A204.1 (cell line): ENCODE results near the gene PADI1.
"Not testable (repeated sequence)": the region's sequence is repeated elsewhere in the genome, so short reads cannot be mapped to it uniquely, and the experiment has no call there.

ENCODE experiments used
- FAIRE-seq: peaks from 2 replicates; lab custom pipeline; 2012; peaks lifted over from hg19 to GRCh38; lab: Jason Lieb, UNC

Gene PADI1

DNA sequence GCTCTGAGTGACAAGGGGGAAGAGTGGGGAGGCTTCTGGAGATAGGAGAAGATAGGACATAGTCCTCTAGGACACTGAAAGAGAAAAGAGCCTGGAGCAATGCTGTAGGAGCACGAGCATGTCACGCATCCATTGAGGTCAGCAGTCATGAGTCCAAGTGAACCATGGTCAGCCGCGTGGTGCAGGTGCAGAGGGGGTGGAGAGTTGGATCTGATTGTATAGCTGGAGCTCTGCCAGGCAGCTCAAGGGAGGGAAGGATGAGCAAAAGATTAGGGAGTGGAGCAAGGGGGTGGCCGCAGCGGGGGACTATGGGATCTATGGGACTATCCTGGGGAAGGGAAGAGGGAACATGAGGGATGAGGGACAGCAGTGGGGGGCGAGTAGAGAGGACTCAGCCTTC, 14.0 kb downstream of the PADI1 start:
- FAIRE-seq: no peak

DNA sequence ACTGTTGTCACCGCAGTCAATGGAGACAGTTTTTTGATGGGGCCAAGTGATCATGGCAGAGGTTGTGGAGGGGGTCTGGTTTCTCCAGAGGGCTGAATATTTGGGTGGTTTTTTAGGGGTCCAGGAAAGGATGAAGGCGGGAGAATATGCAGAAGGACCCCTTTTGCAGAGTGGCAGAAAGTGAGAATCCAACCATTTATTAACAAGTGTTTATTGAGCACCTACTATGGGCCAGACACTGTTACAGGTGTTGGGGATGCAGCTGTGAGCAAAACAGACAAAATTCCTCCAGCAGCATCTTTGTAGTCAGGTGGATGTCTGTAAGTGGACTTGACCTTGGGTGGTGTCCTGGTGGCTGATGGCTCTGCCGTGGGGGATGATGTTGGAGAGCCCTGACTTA, 15.4 kb downstream of the PADI1 start:
- no peak for FAIRE-seq

DNA sequence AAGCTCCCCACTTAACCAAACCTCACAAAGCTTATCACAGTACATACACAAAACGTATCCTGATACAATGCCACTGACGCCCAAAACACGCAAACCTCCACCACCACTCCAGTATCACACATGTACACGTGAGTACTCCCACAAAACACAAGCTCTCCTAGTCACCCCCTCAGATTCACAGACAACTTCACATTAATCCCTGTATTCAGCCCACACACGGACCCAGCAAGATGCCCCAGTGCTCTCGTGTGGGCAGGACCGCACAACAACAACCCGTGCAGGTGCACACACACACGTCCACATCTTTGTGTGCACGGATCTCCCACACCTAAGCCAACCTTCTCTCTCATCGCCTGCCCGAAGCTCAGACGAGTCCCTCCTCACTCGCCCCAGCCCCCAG, 17.6 kb downstream of the PADI1 start:
- no peak for FAIRE-seq

DNA sequence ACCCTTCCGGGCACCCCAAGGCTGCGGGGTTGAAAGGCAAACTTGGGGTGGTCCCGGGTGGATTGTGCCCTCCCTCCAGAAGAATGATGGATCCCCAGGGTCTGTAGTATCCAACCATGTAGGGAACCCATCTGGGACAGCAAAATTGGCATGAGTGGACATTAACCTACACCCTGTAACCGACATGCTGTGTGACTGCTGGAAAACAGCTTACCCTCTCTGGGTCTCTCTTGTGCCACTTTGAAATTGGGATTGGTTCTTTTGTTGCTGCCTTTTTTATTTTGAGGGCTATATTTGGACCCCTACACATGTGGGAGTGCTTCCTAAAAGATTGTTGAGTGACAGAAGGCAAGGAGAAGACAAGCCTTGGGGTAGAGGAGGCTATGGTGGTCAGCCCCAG, 19.5 kb downstream of the PADI1 start:
- FAIRE-seq: no peak

DNA sequence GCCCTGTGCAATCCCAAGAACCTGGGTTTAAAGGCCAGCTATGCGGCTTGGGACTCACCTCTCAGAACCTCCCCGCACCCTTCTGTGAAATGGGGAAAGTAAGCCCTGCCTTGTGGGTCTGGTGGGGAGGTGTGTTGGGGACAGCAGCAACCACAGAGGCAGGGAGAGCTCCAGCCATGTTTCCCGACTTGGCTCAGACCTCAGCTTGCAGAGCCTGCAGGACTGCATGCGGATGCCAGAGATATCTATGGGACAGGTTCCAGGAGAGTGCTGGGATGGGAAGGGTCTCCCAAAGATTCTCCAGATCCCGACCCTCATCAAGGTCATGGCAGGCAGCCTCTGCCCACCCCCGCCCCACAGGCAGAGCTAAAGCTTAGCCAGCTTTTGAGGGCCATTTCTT, 20.2 kb downstream of the PADI1 start:
- no peak for FAIRE-seq

DNA sequence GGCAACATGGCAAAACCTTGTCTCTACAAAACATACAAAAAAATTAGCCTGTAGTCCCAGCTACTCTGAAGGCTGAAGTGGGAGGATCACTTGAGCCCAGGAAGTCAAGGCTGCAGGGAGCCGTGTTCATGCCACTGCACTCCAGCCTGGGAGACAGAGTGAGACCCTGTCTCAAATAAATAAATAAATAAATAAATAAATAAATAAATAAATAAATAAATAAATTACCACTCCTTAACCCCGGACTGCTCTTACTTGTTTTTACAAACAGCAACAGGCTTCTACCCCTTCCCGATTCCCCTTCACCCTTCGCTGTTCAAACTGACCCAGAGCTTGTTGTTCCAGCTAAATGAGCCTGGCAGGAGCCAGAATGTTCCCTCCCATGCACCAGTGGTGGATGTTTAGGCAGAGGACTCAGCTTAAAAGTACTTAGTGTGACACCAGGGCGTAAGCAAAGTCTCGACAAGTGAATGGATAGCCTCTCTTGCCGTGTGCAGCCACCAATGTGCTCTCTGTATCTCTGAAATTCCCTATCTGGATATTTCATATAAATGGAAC, 22.5 kb downstream of the PADI1 start:
- FAIRE-seq: no peak

DNA sequence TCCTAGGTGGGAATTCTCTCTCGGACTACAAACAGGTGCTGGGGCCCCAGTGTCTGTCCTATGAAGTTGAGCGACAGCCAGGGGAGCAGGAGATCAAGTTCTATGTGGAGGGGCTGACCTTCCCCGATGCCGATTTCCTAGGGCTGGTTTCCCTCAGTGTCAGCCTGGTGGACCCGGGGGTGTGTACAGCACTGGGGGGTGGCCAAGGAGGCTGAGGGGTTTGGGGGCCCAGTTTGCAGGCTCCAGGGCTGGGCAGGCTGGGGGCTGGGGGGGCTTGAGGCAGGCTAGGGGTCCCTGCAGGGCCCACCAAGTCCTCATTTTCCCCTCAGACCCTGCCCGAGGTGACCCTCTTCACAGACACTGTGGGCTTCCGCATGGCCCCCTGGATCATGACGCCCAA, 23.7 kb downstream of the PADI1 start:
- FAIRE-seq: no peak

DNA sequence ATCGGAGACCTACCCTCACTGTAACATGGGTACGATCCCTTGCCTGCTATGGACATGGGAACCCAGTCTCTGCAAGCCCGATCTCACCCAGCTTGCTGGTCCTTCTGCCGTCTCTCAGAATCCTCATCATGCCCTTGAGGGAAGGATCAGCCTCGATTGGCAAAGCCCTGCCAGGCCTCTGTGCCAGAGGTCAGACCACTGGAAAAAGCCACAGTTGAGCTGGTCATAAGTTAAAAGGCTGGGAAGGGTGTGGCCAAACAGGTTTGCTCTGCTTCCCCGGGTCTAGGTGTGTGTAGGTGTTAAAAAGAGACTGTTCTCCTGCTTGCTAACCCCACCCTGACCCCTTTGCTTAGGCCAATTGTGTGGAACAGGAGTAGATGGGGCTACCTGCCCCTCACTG, 24.5 kb downstream of the PADI1 start:
- FAIRE-seq: no peak

DNA sequence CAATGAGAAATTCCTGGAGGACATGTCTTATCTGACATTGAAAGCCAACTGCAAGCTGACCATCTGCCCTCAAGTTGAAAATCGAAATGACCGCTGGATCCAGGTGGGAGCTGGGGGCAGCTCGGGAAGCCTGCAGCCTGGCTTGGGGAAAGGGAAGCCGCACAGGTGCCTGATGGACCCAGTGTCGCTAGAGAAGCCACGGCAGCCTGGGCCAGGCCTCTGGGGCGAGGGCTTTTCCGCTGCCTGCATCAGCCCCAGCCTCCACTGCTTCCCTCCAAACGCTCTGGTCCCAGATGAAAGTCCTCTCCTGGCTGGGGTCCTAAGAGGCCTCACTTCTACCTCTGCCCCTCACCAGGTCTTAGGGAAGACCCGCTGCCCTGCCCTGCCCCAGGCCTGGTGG, 25.2 kb downstream of the PADI1 start:
- FAIRE-seq: no peak

DNA sequence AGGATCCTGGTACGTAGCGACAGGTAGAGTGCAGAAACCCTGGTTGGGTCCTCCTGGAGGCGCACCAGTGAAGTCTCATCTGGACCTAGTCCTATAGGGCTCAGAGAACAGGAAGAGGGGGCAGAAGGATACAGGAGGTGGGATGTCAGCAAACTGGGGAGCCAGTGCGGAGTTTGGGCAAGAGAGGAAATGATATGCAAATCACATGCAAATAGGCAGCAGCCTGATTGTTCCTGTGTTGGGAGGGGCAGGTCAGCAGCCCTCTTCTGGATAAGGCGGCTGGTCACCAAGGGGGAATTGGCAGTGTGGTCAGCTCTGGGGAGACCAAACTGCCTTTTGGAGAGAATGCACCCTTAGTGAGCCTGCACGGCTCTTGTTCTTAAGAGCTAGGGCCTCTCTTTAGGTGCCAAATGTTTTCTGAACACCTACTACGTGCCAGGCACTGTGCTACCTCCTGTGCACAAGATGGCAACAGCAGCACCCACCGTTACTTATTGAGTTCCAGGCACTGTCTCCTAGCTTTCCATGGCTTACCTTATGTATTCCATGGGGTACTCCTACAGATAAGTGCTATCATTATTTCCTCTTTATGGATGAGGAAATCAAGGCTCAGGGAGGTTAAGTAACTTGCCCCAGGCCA, 25.9 kb downstream of the PADI1 start:
- FAIRE-seq: no peak

DNA sequence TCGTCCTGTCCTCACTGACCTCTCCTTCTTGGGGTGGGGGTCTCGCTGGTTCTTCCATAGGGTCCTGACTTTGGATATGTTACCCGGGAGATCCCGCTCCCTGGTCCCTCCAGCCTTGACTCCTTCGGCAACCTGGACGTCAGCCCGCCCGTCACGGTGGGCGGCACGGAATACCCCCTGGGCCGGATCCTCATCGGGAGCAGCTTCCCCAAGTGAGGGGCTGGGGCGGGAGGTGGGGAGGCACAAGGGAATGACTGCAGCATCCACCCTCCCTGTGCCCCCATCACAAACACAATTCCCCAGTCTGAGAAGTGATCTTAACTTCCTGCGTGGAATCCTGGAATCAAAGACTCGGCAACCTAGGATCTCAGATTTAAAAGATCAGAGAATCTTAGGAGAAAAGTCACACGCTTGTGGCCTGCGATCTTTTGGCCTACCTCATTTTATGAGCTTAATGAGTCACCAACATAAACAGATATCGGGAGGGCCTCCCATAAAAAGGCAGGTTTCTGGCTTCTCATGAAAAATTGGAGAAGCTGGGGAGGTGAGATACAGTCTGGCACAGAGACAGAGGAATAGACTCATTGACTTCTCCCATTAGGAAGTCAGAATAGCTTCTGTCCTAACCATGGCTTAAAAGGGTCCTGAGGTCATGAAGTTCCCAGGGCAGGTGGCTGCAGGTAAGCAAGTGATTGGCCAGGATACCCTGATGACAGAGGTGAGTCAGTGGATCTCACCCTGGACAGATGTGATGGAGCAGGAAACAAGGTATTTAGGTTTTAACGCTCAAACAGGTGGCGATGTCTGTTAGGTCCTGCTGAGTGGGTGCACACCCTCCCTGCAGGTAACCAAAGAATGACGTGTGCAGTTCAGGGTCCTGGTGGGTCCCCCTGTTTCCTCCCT, 28.1 kb downstream of the PADI1 start:
- FAIRE-seq: no peak

DNA sequence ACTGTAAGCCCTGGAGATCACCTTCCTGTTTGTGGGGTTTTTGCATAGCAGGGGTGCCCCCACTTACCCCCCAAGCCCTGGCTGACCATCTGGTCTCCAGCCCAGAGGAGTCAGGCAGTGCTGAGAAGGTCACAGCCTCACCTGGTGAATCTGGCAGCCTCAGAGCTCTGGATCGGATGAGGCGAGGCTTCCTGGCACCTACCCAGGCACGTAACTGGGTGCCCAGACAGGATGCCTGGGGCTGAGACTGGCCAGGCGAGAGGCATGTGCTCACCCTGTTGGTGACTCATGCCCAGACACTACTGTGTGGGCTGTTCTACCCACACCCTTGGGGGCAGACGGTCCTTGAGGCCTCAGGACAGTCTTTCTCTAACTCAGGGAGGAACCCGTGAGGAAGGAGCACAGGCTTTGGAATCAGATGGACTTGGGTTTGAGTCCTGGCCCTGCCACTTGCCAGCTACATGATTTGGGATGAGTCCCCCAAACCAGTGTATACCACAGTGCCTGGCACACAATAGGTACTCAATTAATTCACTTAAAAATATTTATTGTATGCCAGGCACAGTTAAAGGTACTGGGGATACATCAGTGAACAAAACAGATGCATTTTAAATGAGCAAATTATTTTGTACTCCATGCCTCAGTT, 28.9 kb downstream of the PADI1 start:
- FAIRE-seq: no peak

DNA sequence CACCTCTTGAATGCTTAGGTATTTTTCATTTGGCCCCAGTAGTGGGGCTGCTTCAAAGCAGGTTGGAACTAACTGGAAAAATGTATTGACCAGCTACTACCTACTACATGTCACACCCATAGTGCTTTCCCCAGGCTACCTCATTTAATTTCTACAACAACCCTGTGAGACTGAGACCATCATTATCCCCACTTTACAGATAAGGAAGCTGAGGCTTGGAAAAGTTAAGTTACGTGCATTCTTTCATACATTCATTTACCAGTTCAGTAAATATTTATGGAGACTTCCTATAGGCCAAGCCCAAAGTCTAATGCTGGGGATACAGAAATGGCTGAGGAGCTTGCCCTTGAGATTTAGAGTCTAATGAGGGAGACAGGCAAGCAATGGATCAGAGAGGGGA, 29.5 kb downstream of the PADI1 start:
- no peak for FAIRE-seq

DNA sequence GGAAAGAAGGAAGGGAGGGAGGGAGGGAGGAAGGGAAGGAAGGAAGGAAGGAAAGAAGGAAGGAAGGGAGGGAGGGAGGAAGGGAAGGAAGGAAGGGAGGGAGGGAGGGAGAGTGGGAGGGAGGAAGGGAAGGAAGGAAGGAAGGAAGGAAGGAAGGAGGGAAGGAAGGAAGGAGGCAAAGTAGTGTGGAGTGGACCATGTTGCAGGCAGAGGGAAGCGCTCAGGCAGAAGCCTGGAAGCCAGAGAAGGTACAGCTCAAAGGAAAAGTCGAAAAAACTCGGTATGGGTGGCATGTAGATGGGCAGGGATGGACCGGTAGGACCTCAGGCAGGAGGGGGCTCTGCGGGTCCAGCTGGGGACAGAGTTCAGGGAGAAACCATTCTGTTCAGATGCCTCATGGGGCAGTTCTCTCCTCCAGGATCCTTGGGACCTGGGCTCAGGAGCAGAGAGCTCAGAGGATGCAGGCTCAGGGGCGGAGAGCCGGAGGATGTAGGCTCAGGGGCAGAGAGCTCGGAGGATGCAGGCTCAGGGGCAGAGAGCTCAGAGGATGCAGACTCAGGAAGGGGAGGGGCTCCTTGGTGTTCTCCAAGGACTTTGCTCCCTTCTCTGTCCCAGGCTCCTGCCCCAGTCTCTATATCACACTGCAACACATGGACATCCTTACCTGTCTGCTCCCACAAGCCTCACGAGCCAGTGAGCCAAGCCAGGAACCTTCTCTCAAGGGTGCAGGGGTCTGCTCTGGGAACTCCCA, 30.4 kb downstream of the PADI1 start:
- FAIRE-seq: no peak

DNA sequence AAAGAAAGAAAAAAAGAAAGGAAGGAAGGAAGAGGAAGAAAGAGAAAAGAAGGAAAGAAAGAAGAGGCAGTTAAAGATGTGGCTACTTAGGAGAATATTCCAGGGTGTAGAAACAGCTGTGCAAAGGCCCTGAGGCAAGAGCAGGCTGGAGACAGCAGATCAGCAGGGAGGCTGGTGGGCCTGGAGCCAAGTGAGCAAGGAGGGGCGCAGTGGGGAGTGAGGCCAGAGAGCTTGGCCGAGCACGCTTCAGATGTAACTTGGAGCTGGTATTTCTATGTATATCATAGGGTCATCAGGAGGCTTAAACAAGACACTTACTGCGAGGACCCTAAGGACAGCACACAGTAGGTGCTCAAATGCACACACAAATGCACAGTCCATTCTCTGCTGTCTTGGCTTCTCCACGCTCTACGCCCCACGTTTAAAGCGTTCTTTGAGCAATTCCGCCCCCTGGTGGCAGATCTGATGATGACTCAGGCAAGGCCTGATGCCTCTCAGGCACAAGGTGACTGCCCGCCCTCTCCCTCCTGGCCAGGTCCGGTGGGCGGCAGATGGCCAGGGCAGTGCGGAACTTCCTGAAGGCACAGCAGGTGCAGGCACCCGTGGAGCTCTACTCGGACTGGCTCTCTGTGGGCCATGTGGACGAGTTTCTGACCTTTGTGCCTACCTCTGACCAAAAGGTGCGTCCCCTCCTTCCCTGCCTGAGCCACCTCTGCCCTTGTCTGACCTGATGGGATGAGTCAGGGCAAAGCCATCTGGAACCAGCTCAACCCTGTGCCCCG, 32.0 kb downstream of the PADI1 start:
- FAIRE-seq: no peak

DNA sequence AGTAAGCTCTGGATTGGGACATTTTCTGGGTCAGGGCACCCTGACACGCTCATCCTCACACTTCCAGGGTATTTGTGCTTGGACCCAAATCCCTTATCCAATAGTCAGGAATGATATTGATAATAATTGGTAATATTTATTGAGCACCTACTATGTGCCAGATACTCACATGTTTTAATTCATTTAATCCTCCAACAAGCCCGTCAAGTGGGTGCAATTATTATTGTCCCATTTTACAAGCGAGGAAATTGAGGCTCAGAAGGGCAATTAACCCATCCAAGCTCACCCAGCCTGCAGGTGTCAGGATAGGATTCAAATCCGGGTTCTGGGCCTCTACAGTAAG, 32.6 kb downstream of the PADI1 start:
- no peak for FAIRE-seq

DNA sequence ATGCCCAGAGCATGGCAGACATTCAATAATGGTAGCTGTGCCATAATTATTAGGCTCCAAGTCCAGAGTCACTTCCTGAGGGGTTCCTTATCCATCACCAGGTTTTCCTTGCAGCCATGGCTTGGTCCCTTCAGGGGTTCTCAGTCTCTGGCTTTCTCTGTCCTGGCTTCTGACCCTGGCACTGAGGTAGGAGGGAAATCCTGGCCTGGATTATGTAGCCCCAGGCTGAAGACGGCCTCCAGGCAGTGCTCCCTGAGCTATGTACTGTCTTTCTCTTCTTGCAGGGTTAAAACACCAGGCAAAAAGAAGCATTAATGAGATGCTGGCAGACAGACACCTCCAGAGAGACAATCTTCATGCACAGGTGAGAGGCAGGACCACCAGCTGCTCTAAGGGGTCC, 34.5 kb downstream of the PADI1 start:
- FAIRE-seq: no peak

DNA sequence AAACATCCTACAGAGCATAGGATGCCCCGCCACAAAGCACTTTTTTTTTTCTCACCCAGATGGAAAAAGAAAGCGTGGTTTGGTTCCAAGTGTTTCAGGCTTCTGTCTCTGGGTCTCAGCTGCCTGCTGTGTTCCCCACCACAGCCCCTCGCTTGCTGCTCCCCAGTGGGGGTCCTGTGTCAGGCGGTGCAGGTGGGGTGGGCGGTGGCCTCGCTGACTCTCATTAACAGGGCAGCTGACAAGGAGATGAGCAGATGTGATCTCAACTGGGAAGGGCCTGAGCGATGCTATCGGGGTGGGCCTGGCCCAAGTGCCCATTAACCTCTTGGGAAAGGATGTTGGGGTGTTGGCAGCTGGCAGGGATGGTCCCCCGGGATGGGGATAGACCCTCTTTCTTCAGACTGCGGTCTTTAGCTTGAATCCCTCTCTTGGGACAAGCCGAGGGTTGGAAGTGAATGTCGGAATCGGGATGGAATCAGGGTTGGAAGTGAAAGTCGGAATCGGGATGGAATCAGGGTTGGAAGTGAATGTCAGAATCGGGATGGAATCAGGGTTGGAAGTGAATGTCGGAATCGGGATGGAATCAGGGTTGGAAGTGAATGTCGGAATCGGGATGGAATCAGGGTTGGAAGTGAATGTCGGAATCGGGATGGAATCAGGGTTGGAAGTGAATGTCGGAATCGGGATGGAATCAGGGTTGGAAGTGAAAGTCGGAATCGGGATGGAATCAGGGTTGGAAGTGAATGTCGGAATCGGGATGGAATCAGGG, 36.3 kb downstream of the PADI1 start:
- FAIRE-seq: not testable (repeated sequence)

DNA sequence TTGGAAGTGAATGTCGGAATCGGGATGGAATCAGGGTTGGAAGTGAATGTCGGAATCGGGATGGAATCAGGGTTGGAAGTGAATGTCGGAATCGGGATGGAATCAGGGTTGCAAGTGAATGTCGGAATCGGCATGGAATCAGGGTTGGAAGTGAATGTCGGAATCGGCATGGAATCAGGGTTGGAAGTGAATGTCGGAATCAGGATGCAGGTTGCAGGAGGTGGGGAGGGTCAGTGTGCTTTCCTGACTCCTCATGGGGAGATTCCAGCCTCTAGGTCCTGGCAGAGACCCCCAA, 36.8 kb downstream of the PADI1 start:
- not testable (repeated sequence) for FAIRE-seq

DNA sequence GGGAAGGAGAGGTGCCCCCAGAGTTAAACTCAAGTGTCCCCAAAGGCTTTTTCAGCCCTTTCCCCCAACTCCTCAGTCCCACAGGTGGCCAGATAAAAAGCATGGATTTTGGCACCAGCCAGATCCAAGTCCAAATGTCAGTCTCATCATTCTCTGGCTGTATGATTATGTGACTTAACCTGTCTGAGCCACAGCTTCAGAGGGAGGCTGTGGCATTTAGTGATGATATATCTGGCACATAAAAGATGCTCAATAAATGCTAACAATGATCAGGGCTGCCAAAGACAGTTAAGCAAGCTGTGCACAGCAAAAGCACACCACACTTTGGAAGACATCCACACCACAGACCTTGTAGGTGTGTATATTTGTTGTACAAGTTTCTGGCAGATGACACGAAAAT, 38.3 kb downstream of the PADI1 start:
- no peak for FAIRE-seq
